Erythroblast (primary cell): Measurements from ENCODE around the gene TRPM8.

ENCODE experiments used
- GATA1 ChIP-seq: IDR thresholded peaks from 2 replicates; pipeline ENCODE4 v1.6.1; 2011; ENCODE audit warnings: low read depth, mild to moderate bottlenecking, control low read depth, low read length, moderate library complexity
- POLR2A ChIP-seq: IDR thresholded peaks from 2 replicates; pipeline ENCODE4 v1.6.1; 2011; ENCODE audit warnings: mild to moderate bottlenecking, low read length

- no peak for TF ChIP-seq POLR2A
- TF ChIP-seq GATA1: no peak
These were observed 17.4 kb downstream of the TRPM8 start for GRCh38 chr2:233934524-233934923.
